H1 (cell line): ENCODE results near the gene EPN2.

Source experiments
- CHD7 ChIP-seq: fragments of 300-600 bp; sonication (generic); IDR thresholded peaks from 2 replicates; pipeline ENCODE4 v1.7.1; 2012; ENCODE audit warnings: low read length, moderate library complexity, mild to moderate bottlenecking, inconsistent platforms; ENCODE audit not compliant: insufficient replicate concordance
- CTCF ChIP-seq, 3 experiments: IDR thresholded peaks; 1 replicate in 2 of 3; 2 replicates in 1 of 3; pipeline versions ENCODE4 v1.5.1 to v1.6.1; 2011; ENCODE audit warnings: low read length in 3 of 3, mild to moderate bottlenecking in 3 of 3, inconsistent platforms in 2 of 3, low read depth in 1 of 3, moderate library complexity in 1 of 3; ENCODE audit not compliant: insufficient read depth in 1 of 3; ENCODE audit errors: control extremely low read depth in 1 of 3
- EP300 ChIP-seq, 2 experiments: IDR thresholded peaks; 1 replicate in 1 of 2; 2 replicates in 1 of 2; pipeline ENCODE4 v1.6.1; 2011 to 2012; ENCODE audit warnings: low read depth in 2 of 2, low read length in 2 of 2, mild to moderate bottlenecking in 2 of 2, borderline replicate concordance in 1 of 2, inconsistent platforms in 1 of 2, moderate library complexity in 1 of 2
- EZH2 ChIP-seq: fragments of 200-600 bp; sonication (generic); IDR thresholded peaks from 2 replicates; pipeline ENCODE4 v1.7.1; 2012; ENCODE audit warnings: low read depth, mild to moderate bottlenecking, moderate library complexity, low read length, inconsistent platforms; ENCODE audit not compliant: severe bottlenecking
- JUN ChIP-seq: IDR thresholded peaks from 2 replicates; pipeline ENCODE4 v1.6.1; 2011; ENCODE audit warnings: low read depth, mild to moderate bottlenecking, improper control_type of control experiment, low read length
- MAX ChIP-seq: IDR thresholded peaks from 2 replicates; pipeline ENCODE4 v1.6.1; 2012; ENCODE audit warnings: inconsistent platforms
- POLR2A ChIP-seq, 2 experiments: IDR thresholded peaks; 1 replicate in 1 of 2; 2 replicates in 1 of 2; pipeline ENCODE4 v1.6.1; 2011; ENCODE audit warnings: low read depth in 2 of 2, low read length in 2 of 2, mild to moderate bottlenecking in 2 of 2; ENCODE audit errors: control extremely low read depth in 1 of 2
- POLR2AphosphoS5 ChIP-seq: IDR thresholded peaks from 2 replicates; pipeline ENCODE4 v1.6.1; 2011; ENCODE audit warnings: low read depth, low read length
- RAD21 ChIP-seq, 2 experiments: IDR thresholded peaks in 1 of 2; conservative IDR thresholded peaks in 1 of 2; 2 replicates each; pipeline ENCODE4 v1.6.1; 2011; ENCODE audit warnings: low read depth in 2 of 2, low read length in 2 of 2, improper control_type of control experiment in 1 of 2, inconsistent platforms in 1 of 2, mild to moderate bottlenecking in 1 of 2, moderate library complexity in 1 of 2
- TEAD4 ChIP-seq: IDR thresholded peaks from 2 replicates; pipeline ENCODE4 v1.6.1; 2012; ENCODE audit warnings: low read depth, low read length, inconsistent platforms, mixed read lengths

GRCh38 chr17:19310151-19310550 lies 73.0 kb downstream of the EPN2 start:
- TF ChIP-seq MAX (no peak), EZH2 (no peak), TEAD4 (no peak), POLR2A (IDR thresholded peaks at IDR 0.05; ENCODE audit: control extremely low read depth in 1 of 2, low read depth in 2 of 2, low read length in 2 of 2) (no peak), CHD7 (no peak), RAD21 (IDR thresholded peaks at IDR 0.05 in 1 of 2, conservative IDR thresholded peaks at IDR 0.05 in 1 of 2; ENCODE audit: low read depth in 2 of 2, low read length in 2 of 2) (no peak), CTCF (IDR thresholded peaks at IDR 0.05; ENCODE audit: control extremely low read depth in 1 of 3, insufficient read depth in 1 of 3, low read depth in 1 of 3, low read length in 3 of 3) (no peak), JUN (no peak), POLR2AphosphoS5 (no peak), EP300 (IDR thresholded peaks at IDR 0.05; ENCODE audit: borderline replicate concordance in 1 of 2, low read depth in 2 of 2, low read length in 2 of 2) (no peak)
